ENCODE data around the gene TERT. TPM values are rescaled to one million over a fixed set of nuclear protein-coding genes. Genes with fewer than 3 reads are reported as not detected.

The TERT gene
- total and polyA plus RNA-seq, 2 of the 4 experiments (the other 2 are of a cell fraction), result not detected

DNA sequence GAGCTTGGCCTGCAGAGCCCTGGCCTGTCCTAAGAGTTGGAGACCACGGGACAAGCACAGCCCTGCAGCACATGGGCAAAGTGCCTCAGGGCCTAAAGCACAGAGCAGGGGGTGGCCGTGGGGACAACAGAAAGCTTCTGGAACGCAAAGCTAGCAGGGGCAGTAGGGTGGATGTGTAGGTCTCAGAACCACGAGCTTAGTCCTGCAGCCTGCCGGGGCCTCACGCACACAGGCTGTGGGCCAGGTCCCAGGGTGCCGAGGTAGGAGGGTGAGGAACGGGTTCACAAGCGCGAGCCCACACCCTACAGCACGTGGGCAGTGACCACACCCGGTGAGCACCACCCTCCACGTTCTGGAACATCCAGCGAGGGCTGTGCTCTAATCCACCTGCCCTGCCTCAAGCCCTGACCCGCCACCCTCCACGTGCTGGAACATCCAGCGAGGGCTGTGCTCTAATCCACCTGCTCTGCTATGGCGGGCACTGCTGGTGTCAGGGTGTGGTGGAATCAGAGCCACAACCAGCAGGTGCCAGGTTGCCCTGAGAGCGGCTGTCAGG is 40.8 kb upstream of the TERT start:
- BruUV-seq (replicated peaks), result no TSS peak
- no peaks in the 10 kb centered on the region for H3K27me3 ChIP-seq (ENCODE audit: control insufficient read depth, insufficient read depth, low read length)
- H2BK5ac ChIP-seq (ENCODE audit: low read depth, low read length, poor library complexity, severe bottlenecking), result no peak overlapping the region
- H3K4me1 ChIP-seq (ENCODE audit: control insufficient read depth, insufficient read depth, low read length), result no peaks in the 10 kb centered on the region
- no peak overlapping the region for H3K27ac ChIP-seq (ENCODE audit: insufficient read depth, low read length)
- no peak overlapping the region for H4K91ac ChIP-seq (ENCODE audit: insufficient read depth, low read depth, low read length)
- H4K20me1 ChIP-seq (ENCODE audit: insufficient read depth, low read length), result peaks cover 6% of the 10 kb centered on the region; the same call in 1 of the 2 replicates
- no peak overlapping the region for H2BK20ac ChIP-seq (ENCODE audit: low read depth, low read length)
- no peak overlapping the region for H2AK9ac ChIP-seq (replicated peaks; ENCODE audit: low read depth, low read length, poor library complexity)
- H3K4me3 ChIP-seq (ENCODE audit: insufficient read depth, low read depth, low read length), result no peak overlapping the region
- peaks cover 77% of the 10 kb centered on the region for H3K36me3 ChIP-seq (ENCODE audit: control insufficient read depth, insufficient read depth, low read length)
- H3K9ac ChIP-seq (ENCODE audit: low read depth, low read length), result no peak overlapping the region
- ChIA-PET POLR2A (ENCODE audit: unreplicated experiment) (no interaction called here), CTCF (no interaction called here)
- no peak overlapping the region for H2AFZ ChIP-seq (replicated peaks; ENCODE audit: low read length, poor library complexity)
- H2AK5ac ChIP-seq (ENCODE audit: low read depth, low read length), result no peak overlapping the region
- H4K5ac ChIP-seq (ENCODE audit: low read depth, low read length), result no peak overlapping the region
- no peak overlapping the region for H3K14ac ChIP-seq (replicated peaks; ENCODE audit: low read depth, low read length)
- TF ChIP-seq FOS (IDR thresholded peaks at IDR 0.05; ENCODE audit: low read depth, low read length), result no peak
- TF ChIP-seq, protein P1, sequence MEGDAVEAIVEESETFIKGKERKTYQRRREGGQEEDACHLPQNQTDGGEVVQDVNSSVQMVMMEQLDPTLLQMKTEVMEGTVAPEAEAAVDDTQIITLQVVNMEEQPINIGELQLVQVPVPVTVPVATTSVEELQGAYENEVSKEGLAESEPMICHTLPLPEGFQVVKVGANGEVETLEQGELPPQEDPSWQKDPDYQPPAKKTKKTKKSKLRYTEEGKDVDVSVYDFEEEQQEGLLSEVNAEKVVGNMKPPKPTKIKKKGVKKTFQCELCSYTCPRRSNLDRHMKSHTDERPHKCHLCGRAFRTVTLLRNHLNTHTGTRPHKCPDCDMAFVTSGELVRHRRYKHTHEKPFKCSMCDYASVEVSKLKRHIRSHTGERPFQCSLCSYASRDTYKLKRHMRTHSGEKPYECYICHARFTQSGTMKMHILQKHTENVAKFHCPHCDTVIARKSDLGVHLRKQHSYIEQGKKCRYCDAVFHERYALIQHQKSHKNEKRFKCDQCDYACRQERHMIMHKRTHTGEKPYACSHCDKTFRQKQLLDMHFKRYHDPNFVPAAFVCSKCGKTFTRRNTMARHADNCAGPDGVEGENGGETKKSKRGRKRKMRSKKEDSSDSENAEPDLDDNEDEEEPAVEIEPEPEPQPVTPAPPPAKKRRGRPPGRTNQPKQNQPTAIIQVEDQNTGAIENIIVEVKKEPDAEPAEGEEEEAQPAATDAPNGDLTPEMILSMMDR (conservative IDR thresholded peaks at IDR 0.05; ENCODE audit: low read depth, low read length), result no peak
- TF ChIP-seq NFE2L2 (IDR thresholded peaks at IDR 0.05; ENCODE audit: low read depth, low read length), result no peak
- no peak for TF ChIP-seq RAD21 (IDR thresholded peaks at IDR 0.05; ENCODE audit: low read length)
- no peak for TF ChIP-seq CEBPB (IDR thresholded peaks at IDR 0.05; ENCODE audit: low read depth, low read length)
- TF ChIP-seq BHLHE40 (IDR thresholded peaks at IDR 0.05; ENCODE audit: low read depth, low read length), result no peak
- TF ChIP-seq, protein P2, sequence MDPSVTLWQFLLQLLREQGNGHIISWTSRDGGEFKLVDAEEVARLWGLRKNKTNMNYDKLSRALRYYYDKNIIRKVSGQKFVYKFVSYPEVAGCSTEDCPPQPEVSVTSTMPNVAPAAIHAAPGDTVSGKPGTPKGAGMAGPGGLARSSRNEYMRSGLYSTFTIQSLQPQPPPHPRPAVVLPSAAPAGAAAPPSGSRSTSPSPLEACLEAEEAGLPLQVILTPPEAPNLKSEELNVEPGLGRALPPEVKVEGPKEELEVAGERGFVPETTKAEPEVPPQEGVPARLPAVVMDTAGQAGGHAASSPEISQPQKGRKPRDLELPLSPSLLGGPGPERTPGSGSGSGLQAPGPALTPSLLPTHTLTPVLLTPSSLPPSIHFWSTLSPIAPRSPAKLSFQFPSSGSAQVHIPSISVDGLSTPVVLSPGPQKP (IDR thresholded peaks at IDR 0.05; ENCODE audit: borderline replicate concordance, low read depth, low read length), result no peak
- TF ChIP-seq MAFK (IDR thresholded peaks at IDR 0.05; ENCODE audit: low read depth, low read length), result no peak
- TF ChIP-seq SMC3 (IDR thresholded peaks at IDR 0.05; ENCODE audit: low read depth, low read length), result no peak
- no peak for TF ChIP-seq MAZ (IDR thresholded peaks at IDR 0.05; ENCODE audit: borderline replicate concordance, low read depth, low read length)
- TF ChIP-seq, protein P3, sequence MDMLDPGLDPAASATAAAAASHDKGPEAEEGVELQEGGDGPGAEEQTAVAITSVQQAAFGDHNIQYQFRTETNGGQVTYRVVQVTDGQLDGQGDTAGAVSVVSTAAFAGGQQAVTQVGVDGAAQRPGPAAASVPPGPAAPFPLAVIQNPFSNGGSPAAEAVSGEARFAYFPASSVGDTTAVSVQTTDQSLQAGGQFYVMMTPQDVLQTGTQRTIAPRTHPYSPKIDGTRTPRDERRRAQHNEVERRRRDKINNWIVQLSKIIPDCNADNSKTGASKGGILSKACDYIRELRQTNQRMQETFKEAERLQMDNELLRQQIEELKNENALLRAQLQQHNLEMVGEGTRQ (IDR thresholded peaks at IDR 0.05; ENCODE audit: low read depth, low read length), result no peak
- TF ChIP-seq RCOR1 (IDR thresholded peaks at IDR 0.05; ENCODE audit: insufficient replicate concordance, low read length), result no peak
- H3K18ac ChIP-seq (ENCODE audit: low read depth, low read length), result no peak overlapping the region
- H3K9me3 ChIP-seq (ENCODE audit: control insufficient read depth, insufficient read depth, low read length), result no peaks in the 10 kb centered on the region
- no peak overlapping the region for H4K8ac ChIP-seq (ENCODE audit: low read depth in 2 of 2, low read length in 2 of 2)
- in situ Hi-C loops (cut with MboI; ENCODE audit: low sequenced_read_pairs) (no loop called here), intact Hi-C loops (cut with micrococcal nuclease) (no loop called here), dilution Hi-C loops (cut with HindIII; ENCODE audit: low sequenced_read_pairs, unreplicated experiment) (no loop called here)
- no peaks in the 10 kb centered on the region for H3K9me1 ChIP-seq (ENCODE audit: insufficient read depth, low read length)
- no peak for ATAC-seq (ENCODE audit: low read depth)
- no peak overlapping the region for H2BK15ac ChIP-seq (ENCODE audit: low read depth, low read length)
- WGBS, 2 experiments (ENCODE audit: extremely low coverage in 2 of 2, insufficient read length in 1 of 2), result 98% methylated on average over 9 of the region's 19 CpGs; no CpG with 5 or more reads in 1 of the 2 experiments
- H3K4ac ChIP-seq (ENCODE audit: low read depth, low read length), result no peak overlapping the region
- H2BK120ac ChIP-seq (ENCODE audit: low read depth, low read length), result no peak overlapping the region
- DNase-seq, result no peak
- H3K56ac ChIP-seq (ENCODE audit: extremely low read depth, insufficient read depth, low read length), result no peak overlapping the region
- H3K4me2 ChIP-seq (ENCODE audit: low read depth, low read length), result no peak overlapping the region
- peaks cover 6 to 13% of the 10 kb centered on the region in 2 experiments; a peak in 3 of 4 replicates for H3K79me1 ChIP-seq (ENCODE audit: low read depth in 1 of 2, low read length in 2 of 2)
- no peak overlapping the region for H3K23ac ChIP-seq (ENCODE audit: low read depth, low read length)
